NCI-H1694 treated with DMSO at 0.1 percent for 48 hours (cell line): Measurements from ENCODE around the gene ZNF610.

Experiments
- DNase-seq: peaks from one replicate; lab custom pipeline; 2025; lab: John Stamatoyannopoulos, UW

ZNF610 gene

GRCh38 chr19:52397310-52398080, 61.5 kb downstream of the ZNF610 start, which contains the start of gene ZNF528:
ZNF528 (plus strand) TSS chr19:52397849; CDS start chr19:52402014, 4,165 bp downstream.
- no peak for DNase-seq

DNA sequence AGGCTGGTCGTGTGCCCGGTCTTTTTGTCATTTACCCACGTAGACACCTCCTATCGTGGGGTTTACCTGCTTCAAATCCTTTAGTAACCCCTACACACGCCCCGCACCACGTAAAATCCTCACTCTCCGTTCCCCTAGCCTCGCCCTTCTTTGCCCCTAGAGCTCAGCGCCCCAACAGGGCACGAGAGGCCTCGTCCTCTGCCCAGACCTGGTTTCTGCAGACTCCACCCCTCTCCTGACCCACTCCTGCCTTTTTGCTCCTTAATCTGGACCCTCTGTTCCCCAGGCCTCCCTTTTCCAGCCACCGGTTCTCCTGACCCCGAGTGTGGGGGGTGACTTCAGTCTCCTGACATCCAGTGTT, 62.0 kb downstream of the ZNF610 start:
- no peak for DNase-seq

GRCh38 chr19:52410276-52410675, 74.2 kb downstream of the ZNF610 start:
- DNase-seq: no peak

GRCh38 chr19:52415711-52416110, 79.7 kb downstream of the ZNF610 start:
- no peak for DNase-seq
